Uterus (tissue), 2 donors: ENCODE measurements around the gene SRL.

ENCODE experiments used
- POLR2A ChIP-seq, 2 donors: fragments of 450-650 bp; IDR thresholded peaks; one replicate each; pipeline ENCODE4 v1.6.1; 2016; ENCODE audit warnings: antibody characterized with exemption in 2 of 2, mild to moderate bottlenecking in 1 of 2, moderate library complexity in 1 of 2
- TF ChIP-seq, protein P1 (sequence below), 4 experiments: fragments of 200-600 bp in 2 of 4; fragments of 450-650 bp in 2 of 4; sonication (generic) in 2 of 4; IDR thresholded peaks; one replicate each; pipeline ENCODE4 v1.5.1; 2016 to 2019; ENCODE audit warnings: antibody characterized with exemption in 4 of 4, mild to moderate bottlenecking in 2 of 4, moderate library complexity in 1 of 4

DNA sequence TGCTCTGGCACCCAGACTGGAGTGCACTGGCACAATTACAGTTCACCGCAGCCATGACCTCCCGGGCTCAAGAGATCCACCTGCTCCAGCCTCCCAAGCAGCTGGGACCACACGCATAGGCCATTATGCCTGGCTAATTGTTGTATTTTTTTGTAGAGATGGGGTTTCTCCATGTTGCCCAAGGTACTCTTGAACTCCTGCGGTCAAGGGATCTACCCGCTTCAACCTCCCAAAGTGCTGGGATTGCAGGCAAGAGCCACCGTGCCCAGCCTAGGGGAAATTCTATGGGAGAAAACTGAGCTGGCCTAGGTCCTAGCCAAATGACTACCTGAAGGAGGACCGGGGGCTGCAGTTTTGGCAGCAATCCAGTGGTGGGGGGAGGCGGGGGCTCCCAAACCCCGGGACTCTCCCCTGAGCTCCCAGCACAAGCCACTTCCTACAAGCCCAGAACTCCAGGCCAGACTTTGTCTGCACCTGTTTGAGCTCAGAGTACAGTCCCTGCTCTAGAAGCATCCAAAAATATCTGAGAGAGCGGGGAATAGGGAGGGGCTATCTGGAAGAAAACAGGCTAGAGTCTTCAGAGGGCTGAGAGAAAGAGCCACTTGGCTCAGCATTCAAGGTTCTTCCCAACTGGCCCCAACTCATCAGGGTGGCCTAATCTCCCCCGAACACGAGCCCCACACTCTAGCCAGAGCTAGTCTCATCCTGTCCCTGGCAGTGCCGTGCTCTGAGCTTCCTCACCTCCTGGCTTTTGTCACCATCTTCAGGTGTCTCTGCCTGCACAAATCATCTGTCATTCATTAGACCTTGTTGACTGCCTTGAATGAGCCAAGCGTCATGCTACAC, 9.1 kb downstream of the SRL start:
- TF ChIP-seq, protein P1, sequence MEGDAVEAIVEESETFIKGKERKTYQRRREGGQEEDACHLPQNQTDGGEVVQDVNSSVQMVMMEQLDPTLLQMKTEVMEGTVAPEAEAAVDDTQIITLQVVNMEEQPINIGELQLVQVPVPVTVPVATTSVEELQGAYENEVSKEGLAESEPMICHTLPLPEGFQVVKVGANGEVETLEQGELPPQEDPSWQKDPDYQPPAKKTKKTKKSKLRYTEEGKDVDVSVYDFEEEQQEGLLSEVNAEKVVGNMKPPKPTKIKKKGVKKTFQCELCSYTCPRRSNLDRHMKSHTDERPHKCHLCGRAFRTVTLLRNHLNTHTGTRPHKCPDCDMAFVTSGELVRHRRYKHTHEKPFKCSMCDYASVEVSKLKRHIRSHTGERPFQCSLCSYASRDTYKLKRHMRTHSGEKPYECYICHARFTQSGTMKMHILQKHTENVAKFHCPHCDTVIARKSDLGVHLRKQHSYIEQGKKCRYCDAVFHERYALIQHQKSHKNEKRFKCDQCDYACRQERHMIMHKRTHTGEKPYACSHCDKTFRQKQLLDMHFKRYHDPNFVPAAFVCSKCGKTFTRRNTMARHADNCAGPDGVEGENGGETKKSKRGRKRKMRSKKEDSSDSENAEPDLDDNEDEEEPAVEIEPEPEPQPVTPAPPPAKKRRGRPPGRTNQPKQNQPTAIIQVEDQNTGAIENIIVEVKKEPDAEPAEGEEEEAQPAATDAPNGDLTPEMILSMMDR (IDR thresholded peaks at IDR 0.05) = no peak
- no peak for TF ChIP-seq POLR2A (IDR thresholded peaks at IDR 0.05)
